K562 (cell line): ENCODE results near the gene C17orf50. TPM values are rescaled to one million over a fixed set of nuclear protein-coding genes. Genes with fewer than 3 reads are reported as not detected.
A peak's percentile ranks its signal among the peaks of the same experiment; 100 is the strongest.

Experiments used
- BRD4 ChIP-seq: fragments of 200-600 bp; sonication (generic); IDR thresholded peaks from 2 replicates; pipeline ENCODE4 v1.6.1; 2017; ENCODE audit warnings: inconsistent platforms
- C11orf30 ChIP-seq: fragments of 450-650 bp; IDR thresholded peaks from 2 replicates; pipeline ENCODE4 v1.6.1; 2016; ENCODE audit warnings: low read depth, mild to moderate bottlenecking
- COPS2 ChIP-seq: fragments of 450-650 bp; conservative IDR thresholded peaks from 2 replicates; pipeline ENCODE4 v1.6.1; 2016; ENCODE audit warnings: mild to moderate bottlenecking, moderate library complexity
- HMG20A ChIP-seq: fragments of 450-650 bp; formaldehyde crosslinking; conservative IDR thresholded peaks from 2 replicates; pipeline ENCODE4 v1.4.0; 2020; ENCODE audit warnings: mild to moderate bottlenecking, mixed read lengths
- HNRNPL ChIP-seq: fragments of 200-400 bp; formaldehyde crosslinking; IDR thresholded peaks from 2 replicates; pipeline ENCODE4 v1.6.1; 2017; ENCODE audit warnings: low read depth, mild to moderate bottlenecking, low read length
- MAX ChIP-seq: sonication (generic); formaldehyde crosslinking; IDR thresholded peaks from 2 replicates; pipeline ENCODE4 v1.9.0; 2022; ENCODE audit warnings: mild to moderate bottlenecking, missing genetic modification reagents
- NBN ChIP-seq: fragments of 450-650 bp; IDR thresholded peaks from 2 replicates; pipeline ENCODE4 v1.6.1; 2016; ENCODE audit warnings: low read depth, mild to moderate bottlenecking
- NFRKB ChIP-seq: fragments of 450-650 bp; IDR thresholded peaks from 2 replicates; pipeline ENCODE4 v1.6.1; 2016; ENCODE audit warnings: low read depth
- NONO ChIP-seq, 2 experiments: fragments of 200-400 bp in 1 of 2; fragments of 450-650 bp in 1 of 2; formaldehyde crosslinking in 1 of 2; IDR thresholded peaks; 2 replicates each; pipeline ENCODE4 v1.6.1; 2017; ENCODE audit warnings: low read depth in 2 of 2, mild to moderate bottlenecking in 2 of 2, moderate library complexity in 2 of 2, low read length in 1 of 2
- NR2F6 ChIP-seq: fragments of 450-650 bp; formaldehyde crosslinking; IDR thresholded peaks from 2 replicates; pipeline ENCODE4 v1.4.0; 2020; ENCODE audit warnings: mild to moderate bottlenecking
- POU5F1 ChIP-seq: fragments of 150-350 bp; IDR thresholded peaks from 2 replicates; pipeline ENCODE4 v1.6.1; 2014; ENCODE audit warnings: borderline replicate concordance, low read length, low read depth, mild to moderate bottlenecking; ENCODE audit not compliant: partially characterized antibody
- PRPF4 ChIP-seq: fragments of 200-400 bp; formaldehyde crosslinking; IDR thresholded peaks from one replicate; pipeline ENCODE4 v1.6.1; 2017; ENCODE audit warnings: low read length, low read depth, mild to moderate bottlenecking; ENCODE audit not compliant: insufficient read depth, poor library complexity, severe bottlenecking
- SMARCA4 ChIP-seq: fragments of 450-650 bp; IDR thresholded peaks from 2 replicates; pipeline ENCODE4 v1.6.1; 2016
- TFAM ChIP-seq: fragments of 250-450 bp; sonication (Bioruptor Pico); conservative IDR thresholded peaks from 2 replicates; pipeline ENCODE4 v1.5.0; 2021; ENCODE audit warnings: mild to moderate bottlenecking, moderate library complexity
- TGIF2 ChIP-seq: sonication (generic); formaldehyde crosslinking; IDR thresholded peaks from 2 replicates; pipeline ENCODE4 v1.8.1; 2022; ENCODE audit warnings: mild to moderate bottlenecking, missing genetic modification reagents, moderate library complexity
- ZC3H8 ChIP-seq: fragments of 450-650 bp; IDR thresholded peaks from 2 replicates; pipeline ENCODE4 v1.6.1; 2017
- ZNF12 ChIP-seq: sonication (generic); formaldehyde crosslinking; IDR thresholded peaks from 2 replicates; pipeline ENCODE4 v1.4.0; 2020; ENCODE audit warnings: mild to moderate bottlenecking, missing genetic modification reagents
- ZNF140 ChIP-seq: fragments of 250-450 bp; sonication (Bioruptor Pico); IDR thresholded peaks from 2 replicates; pipeline ENCODE4 v1.8.0; 2021; ENCODE audit warnings: moderate library complexity, mild to moderate bottlenecking, inconsistent platforms
- ZNF175 ChIP-seq: fragments of 200-800 bp; sonication (Bioruptor generic); IDR thresholded peaks from 2 replicates; pipeline ENCODE4 v1.6.1; 2016; ENCODE audit warnings: low read depth, mild to moderate bottlenecking, missing genetic modification characterization, missing compliant biosample characterization
- ZNF184 ChIP-seq: sonication (generic); formaldehyde crosslinking; IDR thresholded peaks from 2 replicates; pipeline ENCODE4 v1.5.0; 2020; ENCODE audit warnings: missing genetic modification reagents
- ZNF23 ChIP-seq: fragments of 250-450 bp; sonication (Bioruptor Pico); IDR thresholded peaks from 2 replicates; pipeline ENCODE4 v1.4.0; 2020; ENCODE audit warnings: mild to moderate bottlenecking
- ZNF507 ChIP-seq: conservative IDR thresholded peaks from 2 replicates; pipeline ENCODE4 v1.6.1; 2017; ENCODE audit warnings: missing genetic modification characterization, missing compliant biosample characterization
- ZNF586 ChIP-seq: fragments of 450-650 bp; formaldehyde crosslinking; conservative IDR thresholded peaks from 2 replicates; pipeline ENCODE4 v1.4.0; 2020; ENCODE audit warnings: mild to moderate bottlenecking, moderate library complexity
- ZNF764 ChIP-seq: fragments of 250-450 bp; sonication (Bioruptor Pico); IDR thresholded peaks from 2 replicates; pipeline ENCODE4 v1.4.0; 2020; ENCODE audit warnings: low read depth, mild to moderate bottlenecking, moderate library complexity
- polyA plus RNA-seq, 8 experiments: library from polyadenylated mRNA; depleted of rRNA in 4 of 8; stranded (reverse) in 5 of 8; unstranded in 3 of 8; fragments of >200 nt; fragmentation: Nextera tagmentation in 2 of 8; fragmentation: Illumina TruSeq in 1 of 8; extraction: Ambion mirVana in 2 of 8; extraction: Trizol in 1 of 8; gene quantifications; 2 replicates each; pipeline versions ENCODE4 v1.2.1 to v1.2.3, GENCODE V29; 2011 to 2014; ENCODE audit warnings: inconsistent platforms in 1 of 8, missing spikeins in 1 of 8
- total RNA-seq, 7 experiments: library from RNA; depleted of rRNA in 6 of 7; stranded (reverse); fragments of >200 nt in 6 of 7; fragmentation: Illumina TruSeq in 2 of 7; extraction: Trizol in 2 of 7; gene quantifications; 2 replicates each; pipeline versions ENCODE4 v1.2.1 to v1.2.3, GENCODE V29; 2011 to 2021; ENCODE audit warnings: low replicate concordance in 1 of 7
- TF ChIP-seq, protein P1 (sequence below), 2 experiments: fragments of 450-650 bp in 1 of 2; sonication (generic) in 1 of 2; formaldehyde crosslinking in 1 of 2; IDR thresholded peaks in 1 of 2; conservative IDR thresholded peaks in 1 of 2; 2 replicates each; pipeline versions ENCODE4 v1.6.1 to v1.8.1; 2016 to 2023; ENCODE audit warnings: mild to moderate bottlenecking in 2 of 2, moderate library complexity in 2 of 2, inconsistent platforms in 1 of 2, missing genetic modification reagents in 1 of 2
- TF ChIP-seq, protein P2 (sequence below): fragments of 250-450 bp; sonication (Bioruptor Pico); IDR thresholded peaks from 2 replicates; pipeline ENCODE4 v1.8.0; 2022; ENCODE audit warnings: moderate library complexity, mild to moderate bottlenecking, inconsistent platforms
- TF ChIP-seq, protein P3 (sequence below): sonication (generic); formaldehyde crosslinking; IDR thresholded peaks from 2 replicates; pipeline ENCODE4 v1.8.1; 2023; ENCODE audit warnings: mild to moderate bottlenecking, missing genetic modification reagents

C17orf50 gene
- total and polyA plus RNA-seq, 9 of the 15 experiments (the other 6 are each of a cell fraction or from before 2014, with no cell fraction given), result not detected

- TF ChIP-seq COPS2, result no peak
- TF ChIP-seq HMG20A (CRISPR knock-in tag), result no peak
- TF ChIP-seq, protein P1, sequence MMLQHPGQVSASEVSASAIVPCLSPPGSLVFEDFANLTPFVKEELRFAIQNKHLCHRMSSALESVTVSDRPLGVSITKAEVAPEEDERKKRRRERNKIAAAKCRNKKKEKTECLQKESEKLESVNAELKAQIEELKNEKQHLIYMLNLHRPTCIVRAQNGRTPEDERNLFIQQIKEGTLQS (IDR thresholded peaks at IDR 0.05), result no peak; the same call in 1 of the 2 replicates
- TF ChIP-seq, protein P1 (CRISPR knock-in tag; conservative IDR thresholded peaks at IDR 0.05), result no peak
- peak; percentile 83 for TF ChIP-seq HNRNPL
- no peak for TF ChIP-seq ZNF764
- TF ChIP-seq ZNF586 (CRISPR knock-in tag), result no peak
- TF ChIP-seq ZNF140 (CRISPR knock-in tag), result no peak
- no peak; the same call in 1 of the 2 replicates for TF ChIP-seq MAX
- TF ChIP-seq ZC3H8, result no peak
- TF ChIP-seq ZNF175 (CRISPR knock-in tag), result no peak
- TF ChIP-seq NFRKB, result peak; percentile 90; the same call in 1 of the 2 replicates
- TF ChIP-seq TFAM (CRISPR knock-in tag), result no peak
- TF ChIP-seq, protein P2, sequence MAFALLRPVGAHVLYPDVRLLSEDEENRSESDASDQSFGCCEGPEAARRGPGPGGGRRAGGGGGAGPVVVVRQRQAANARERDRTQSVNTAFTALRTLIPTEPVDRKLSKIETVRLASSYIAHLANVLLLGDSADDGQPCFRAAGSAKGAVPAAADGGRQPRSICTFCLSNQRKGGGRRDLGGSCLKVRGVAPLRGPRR (CRISPR knock-in tag), result no peak
- TF ChIP-seq ZNF184 (CRISPR knock-in tag), result no peak
- TF ChIP-seq NONO (IDR thresholded peaks at IDR 0.05; ENCODE audit: low read depth in 2 of 2, low read length in 1 of 2), result peak; percentile 82 to 99
- TF ChIP-seq POU5F1, result no peak
- no peak for TF ChIP-seq BRD4
- no peak for TF ChIP-seq TGIF2 (CRISPR knock-in tag)
- no peak for TF ChIP-seq ZNF507 (tag)
- no peak; the same call in 1 of the 2 replicates for TF ChIP-seq NBN
- TF ChIP-seq C11orf30, result no peak; the same call in none of the 2 replicates
- TF ChIP-seq ZNF23 (CRISPR knock-in tag), result no peak
- TF ChIP-seq ZNF12 (CRISPR knock-in tag), result no peak
- 0 out of 2 replicates have a peak, but pooled peaks have one; percentile 0 for TF ChIP-seq SMARCA4
- TF ChIP-seq, protein P3, sequence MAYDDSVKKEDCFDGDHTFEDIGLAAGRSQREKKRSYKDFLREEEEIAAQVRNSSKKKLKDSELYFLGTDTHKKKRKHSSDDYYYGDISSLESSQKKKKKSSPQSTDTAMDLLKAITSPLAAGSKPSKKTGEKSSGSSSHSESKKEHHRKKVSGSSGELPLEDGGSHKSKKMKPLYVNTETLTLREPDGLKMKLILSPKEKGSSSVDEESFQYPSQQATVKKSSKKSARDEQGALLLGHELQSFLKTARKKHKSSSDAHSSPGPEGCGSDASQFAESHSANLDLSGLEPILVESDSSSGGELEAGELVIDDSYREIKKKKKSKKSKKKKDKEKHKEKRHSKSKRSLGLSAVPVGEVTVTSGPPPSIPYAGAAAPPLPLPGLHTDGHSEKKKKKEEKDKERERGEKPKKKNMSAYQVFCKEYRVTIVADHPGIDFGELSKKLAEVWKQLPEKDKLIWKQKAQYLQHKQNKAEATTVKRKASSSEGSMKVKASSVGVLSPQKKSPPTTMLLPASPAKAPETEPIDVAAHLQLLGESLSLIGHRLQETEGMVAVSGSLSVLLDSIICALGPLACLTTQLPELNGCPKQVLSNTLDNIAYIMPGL, result 0 out of 2 replicates have a peak, but pooled peaks have one; percentile 22
- no peak for TF ChIP-seq NR2F6 (CRISPR knock-in tag)
- TF ChIP-seq PRPF4, result peak; percentile 83
Observed at GRCh38 chr17:35808962-35809854, 48.5 kb downstream of the C17orf50 start, which contains the start of gene TAF15 (continued).
